Pulmonary artery endothelial cell (primary cell): ENCODE data around the gene EIF2S3. TPM values are rescaled to one million over a fixed set of nuclear protein-coding genes. Genes with fewer than 3 reads are reported as not detected.
"Not testable (repeated sequence)": the region's sequence is repeated elsewhere in the genome, so short reads cannot be mapped to it uniquely, and the experiment has no call there.

Experiments used
- DNase-seq: peaks from one replicate; pipeline ENCODE4 v3.0.0-alpha.2; 2011; ENCODE audit warnings: low read depth, low spot score
- total RNA-seq: library from RNA; depleted of rRNA; stranded (reverse); fragments of >200 nt; gene quantifications from 2 replicates; pipeline ENCODE4 v1.2.3, GENCODE V29; 2014

The EIF2S3 gene
- total RNA-seq, result 298 and 386 TPM in 2 replicates

DNA sequence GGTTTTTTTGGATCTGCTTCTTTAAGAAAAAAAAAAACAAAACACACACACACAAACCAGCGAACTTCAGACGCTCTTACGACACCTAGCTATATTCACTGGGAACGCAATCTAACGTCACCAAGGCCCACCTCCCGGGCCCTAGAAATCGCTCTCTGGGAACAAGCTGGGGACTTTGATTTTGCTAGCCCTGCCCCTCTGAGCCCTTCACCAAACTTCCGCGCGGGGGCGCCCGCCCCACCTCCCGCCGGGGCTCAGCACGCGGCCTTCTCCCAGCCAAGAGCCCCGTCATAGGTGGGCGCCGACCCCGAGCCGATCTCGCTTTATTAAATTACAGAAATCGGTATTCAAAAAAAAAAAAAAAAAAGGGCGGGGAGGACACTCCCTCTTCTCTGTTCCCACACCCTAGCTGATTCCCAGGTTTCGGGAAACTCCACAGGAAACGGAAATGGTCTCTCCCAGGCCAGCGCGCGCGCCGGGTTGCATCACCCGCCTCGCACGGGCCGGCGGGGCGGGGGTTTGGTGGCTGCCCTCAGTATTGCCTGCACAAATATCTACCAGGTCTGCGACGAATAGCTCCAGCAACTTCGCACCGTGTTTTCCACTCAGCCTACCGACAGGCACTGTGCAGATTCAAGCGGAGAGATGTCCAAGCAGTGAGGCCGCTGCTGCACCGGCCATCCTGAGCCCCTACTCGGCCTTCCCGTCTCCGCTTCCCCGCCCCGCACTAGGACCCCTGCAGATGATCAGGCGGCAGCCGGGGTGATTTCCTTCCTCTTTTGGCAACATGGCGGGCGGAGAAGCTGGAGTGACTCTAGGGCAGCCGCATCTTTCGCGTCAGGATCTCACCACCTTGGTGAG lies at the start of gene EIF2S3:
TSS of gene EIF2S3 (plus strand) at position 775 of the 861 bp plus-strand sequence. CDS start at position 788, 13 bp downstream.
- peak; percentile 91 for DNase-seq

DNA sequence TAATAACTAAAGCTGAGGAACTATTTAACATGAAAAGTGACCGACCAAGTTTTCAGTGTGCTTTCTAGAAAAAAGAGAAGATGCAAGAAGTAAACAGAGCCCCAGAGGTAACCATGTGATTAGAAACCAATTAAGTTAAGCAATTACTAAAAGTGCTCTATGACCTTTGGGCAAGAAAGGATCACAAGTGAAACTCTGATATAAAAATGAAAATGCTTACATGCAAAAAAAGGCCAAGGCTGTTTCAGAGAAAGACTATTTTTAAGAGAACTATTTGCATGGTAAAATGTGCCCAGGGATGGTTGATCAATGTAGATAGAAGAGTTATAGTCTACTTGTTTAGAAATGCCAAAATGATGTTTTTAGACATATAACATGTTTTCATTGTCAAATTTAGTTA lies 49.7 kb upstream of the EIF2S3 start:
- no peak for DNase-seq

DNA sequence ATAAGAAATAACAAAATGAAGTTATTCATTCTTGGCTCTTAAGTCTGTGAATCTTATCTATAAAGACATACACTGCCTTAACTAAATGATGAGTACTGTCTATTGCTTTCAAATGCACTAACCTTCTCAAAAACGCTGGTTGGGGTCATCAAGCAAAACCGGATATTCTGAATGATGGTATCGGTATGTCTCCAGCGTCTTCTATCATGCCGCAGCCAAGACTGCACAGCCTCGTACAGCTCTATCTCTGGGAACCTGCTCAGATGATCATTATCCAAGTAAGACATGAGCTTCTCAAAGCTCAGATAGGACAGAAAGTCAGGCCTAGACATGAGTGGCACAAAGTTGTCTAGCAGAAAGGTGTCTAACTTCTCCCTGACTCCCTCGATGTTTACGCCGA lies 48.9 kb upstream of the EIF2S3 start:
- no peak for DNase-seq

DNA sequence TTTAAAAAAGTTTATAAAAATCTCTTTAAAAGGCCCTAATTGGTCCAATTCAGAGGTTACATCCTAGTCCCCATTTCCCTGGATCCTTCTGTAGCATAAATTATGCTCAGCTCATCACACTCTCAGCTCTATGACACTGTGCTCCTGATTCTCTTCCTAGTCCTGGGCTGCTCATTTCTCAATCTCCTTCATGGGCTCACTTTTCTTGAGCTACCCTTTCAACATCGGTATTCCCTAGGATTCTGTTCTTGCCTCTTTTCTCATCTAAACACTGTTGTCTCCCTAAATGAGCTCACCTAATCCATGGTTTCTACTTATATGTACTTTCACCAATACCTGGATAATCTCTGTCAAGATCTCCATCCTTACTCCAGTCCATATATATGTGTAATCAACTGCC lies 42.5 kb upstream of the EIF2S3 start:
- DNase-seq, result no peak

DNA sequence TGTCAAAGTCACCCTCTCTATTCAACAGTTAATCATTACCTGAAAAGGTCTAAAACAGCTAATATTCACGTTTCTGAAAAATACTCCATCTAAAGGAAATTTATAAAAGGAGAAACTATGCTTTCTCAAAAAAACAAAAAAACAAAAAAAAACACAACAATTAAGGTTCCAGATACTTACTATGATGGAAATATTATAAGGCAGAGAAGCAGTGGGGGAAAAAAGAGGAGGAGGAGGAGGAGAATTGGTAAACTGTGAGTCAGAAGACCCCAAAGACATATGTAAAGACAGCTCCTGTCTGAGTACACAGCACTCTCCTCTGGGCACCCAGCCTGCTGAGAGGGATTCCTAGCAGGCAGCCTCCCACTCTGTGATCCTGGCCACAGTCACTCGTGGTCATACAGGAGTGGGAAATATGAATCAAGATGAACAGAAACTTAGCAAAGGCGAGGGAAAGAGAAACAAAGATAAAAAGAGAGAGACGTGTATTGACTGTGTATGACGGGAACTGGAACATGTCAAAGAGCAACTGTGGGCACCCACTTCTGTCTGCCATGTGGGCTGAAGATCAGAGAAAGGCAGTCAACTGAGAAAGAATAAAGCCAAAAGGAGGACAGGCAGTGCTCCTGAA lies 40.3 kb upstream of the EIF2S3 start:
- DNase-seq, result no peak

DNA sequence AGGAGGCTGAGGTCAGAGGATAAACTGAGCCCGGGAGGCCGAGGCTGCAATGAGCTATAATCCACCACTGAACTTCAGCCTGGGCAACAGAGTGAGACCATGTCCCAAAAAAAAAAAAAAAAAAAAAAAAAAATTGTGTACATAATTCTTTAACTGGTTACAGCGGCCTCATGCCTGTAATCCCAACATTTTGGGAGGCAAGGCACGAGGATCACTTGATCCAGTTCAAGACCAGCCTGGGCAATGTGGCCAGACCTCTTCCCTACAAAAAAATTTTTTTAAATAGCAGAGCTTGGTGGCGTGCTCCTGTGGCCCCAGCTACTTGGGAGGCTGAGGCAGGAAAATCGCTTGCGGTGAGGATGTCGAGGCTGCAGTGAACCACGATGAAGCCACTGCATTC lies 37.1 kb upstream of the EIF2S3 start:
- DNase-seq, result no peak

DNA sequence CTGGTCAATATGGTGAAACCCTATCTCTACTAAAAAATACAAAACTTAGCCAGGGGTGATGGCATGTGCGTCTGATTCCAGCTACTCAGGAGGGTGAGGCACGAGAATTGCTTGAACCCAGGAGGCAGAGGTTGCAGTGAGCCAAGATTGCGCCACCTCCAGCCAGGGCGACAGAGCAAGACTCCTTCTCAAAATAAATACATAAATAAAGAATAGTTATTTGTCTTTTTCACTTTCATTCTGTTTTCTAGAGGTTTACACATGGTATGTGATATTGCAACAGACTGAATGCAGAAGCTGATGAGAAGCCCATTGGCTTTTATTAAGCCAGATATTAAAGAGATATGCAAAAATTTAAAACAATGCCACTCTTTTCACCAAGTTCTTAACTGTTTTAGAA lies 35.9 kb upstream of the EIF2S3 start:
- DNase-seq, result no peak

DNA sequence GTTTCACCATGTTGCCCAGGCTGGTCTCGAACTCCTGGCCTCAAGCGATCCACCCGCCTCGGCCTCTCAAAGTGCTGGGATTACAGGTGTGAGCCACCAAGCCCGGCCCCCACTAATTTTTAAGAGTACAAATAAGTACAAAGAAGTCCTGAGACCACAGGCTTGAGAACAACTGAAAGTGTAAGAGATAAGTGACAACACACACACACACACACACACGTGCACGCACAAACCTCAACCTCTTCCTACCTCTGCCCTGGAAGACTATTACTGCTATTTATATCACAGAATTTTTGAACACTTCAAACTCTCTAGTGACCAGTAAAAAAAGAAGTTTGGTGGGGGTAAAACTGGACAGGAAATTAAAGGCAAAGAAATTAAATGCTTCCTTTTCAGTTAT lies 35.3 kb upstream of the EIF2S3 start:
- no peak for DNase-seq

DNA sequence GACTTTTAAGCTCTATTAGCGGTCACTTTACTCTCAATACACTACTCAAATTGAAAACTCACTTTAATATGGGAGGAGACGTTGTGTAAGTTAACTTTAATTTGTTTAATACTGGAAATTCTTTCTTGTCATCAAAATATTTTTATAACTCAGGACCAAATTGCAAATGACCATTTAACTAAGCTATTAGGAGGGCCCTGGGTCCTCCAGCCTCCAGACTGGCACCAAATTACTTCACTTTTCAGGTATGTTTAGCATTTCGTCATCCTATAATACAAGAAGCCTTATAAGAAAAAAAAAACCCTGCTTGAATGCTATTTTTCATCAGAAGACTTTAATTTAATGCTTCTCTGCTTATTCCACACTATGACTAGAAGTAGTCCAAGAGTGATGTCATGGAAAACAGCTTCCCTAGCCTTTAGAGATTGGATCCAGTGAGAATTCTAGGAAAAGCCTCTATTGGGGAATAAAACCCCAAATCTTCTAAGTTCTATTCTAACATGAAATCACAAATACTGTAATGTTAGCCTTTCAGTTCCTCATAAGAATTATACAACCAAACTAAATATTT lies 34.4 kb upstream of the EIF2S3 start:
- DNase-seq, result no peak

DNA sequence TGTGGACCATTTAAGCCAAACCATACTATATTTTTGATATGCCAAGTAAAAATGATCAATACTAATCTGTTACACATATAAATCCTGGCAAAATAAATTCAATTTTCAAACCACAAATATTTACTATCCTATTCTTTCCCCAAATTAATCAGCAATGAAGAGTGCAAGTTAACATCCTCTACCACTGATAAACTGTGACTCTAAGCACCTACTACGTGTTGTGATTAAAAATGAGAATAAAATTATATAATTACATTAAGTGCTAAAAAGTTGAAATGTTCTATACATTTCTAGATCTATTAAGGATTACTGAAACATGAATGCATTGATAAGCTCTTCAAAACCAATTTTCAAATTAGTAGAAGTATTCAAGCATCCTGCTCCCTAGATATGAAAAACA lies 31.2 kb upstream of the EIF2S3 start:
- DNase-seq, result no peak

DNA sequence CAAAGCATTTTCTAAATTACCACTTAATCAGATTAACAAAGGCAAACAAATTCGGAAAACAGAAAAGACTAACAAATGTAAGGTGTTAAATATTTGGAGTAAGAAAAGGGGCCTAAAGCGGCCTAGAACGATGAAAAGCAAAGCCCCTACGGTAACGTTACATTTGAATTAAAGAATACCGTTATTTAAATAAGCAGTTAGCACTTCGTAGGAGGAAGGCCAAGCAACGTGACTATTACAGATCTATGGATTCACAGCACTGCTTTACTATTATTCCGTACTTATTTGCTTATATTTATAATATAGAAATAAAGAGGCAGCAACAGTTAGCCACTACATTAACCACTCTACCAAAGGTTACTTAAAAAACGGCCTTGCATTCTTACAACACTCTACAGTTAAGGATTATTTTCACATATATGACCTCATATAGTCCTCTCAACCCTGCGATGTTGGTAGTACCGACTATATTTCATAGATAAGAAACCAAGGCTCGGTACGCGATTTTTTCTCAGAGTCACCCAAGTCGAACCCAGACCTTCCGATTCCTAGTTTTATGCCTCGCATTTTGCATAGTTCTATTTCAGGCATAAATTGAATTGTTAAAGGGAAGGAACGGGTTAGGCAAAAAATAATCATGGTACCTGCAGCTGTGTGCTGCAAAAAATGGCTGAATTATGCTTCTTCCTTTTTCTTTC lies 30.6 kb upstream of the EIF2S3 start:
- DNase-seq, result no peak

DNA sequence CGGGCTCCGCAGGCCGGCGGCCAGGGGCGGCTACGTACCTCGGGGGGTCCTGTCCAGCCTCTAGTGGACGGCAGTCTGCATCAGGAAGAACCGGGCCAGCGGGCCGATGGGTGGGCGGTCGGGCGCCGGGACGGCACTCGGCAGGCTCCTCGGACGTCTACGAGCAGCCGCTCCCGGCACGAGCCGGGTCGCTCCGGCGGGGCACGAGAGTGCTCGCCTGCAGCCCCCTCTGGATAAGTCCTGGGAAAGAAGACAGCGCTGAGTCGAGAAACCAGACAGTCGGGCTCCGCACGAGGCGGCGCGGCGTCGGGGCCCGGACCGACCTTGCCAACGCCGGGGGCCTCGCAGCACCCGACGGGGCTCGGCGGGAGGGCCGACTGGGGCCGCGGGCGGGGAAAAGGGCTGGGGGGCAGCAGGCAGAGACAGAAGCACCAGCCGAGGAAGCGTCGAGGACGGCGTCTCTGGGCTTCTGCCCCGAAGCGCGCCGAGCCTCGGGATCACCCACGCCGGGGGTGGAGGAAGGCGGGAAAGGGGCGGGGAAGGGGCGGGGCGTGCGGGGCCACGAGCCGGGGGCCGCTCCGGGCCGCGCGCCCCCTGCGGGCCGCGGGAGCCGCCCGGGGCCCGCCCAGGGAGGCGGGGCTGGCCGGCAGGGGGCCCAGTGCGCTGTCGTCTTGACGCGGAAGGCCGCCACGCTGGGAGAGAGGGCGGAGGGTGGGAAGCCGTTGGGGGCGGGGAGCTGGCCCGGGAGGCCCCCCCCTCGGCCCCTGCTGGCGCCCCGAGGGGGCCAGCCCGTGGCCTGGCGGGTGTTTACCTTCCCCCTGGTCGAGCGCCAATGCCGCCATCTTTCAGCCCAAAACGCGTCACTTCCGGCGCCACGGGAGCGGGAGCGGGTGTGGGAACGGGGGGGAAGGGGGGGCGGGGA lies 29.7 kb upstream of the EIF2S3 start:
- peak; percentile 49 for DNase-seq

DNA sequence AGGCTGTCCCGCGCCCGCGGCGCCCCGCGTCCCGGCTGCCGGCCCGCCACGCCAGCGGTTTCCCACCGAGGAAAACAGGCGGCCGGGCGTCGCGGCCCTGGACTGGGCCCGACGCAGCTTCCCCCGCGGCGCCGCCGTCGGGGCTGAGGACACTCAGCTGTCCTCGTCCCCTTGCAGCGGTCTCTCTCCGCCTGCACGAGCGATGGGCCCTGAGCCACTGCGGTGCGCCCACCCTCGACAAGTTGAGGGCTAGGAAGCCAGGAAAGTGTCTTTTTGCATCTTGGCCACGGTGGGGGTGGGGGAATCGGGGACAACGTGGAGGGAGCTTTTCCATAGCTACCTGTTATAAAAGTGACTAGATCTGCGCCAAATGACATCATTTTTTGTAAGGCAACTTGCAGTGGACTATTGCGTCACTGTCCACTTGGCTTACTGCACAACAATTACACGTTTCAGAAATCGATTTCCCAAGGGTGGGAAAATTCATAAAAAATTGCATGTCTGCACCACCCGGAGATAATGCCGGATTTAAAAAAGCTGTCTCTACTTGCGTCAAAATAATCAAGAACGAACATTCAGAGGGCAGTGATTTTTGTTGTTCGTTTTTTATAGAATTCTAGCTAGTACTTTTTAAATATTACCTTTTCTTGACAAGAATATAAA lies 28.9 kb upstream of the EIF2S3 start:
- DNase-seq, result peak; percentile 4

DNA sequence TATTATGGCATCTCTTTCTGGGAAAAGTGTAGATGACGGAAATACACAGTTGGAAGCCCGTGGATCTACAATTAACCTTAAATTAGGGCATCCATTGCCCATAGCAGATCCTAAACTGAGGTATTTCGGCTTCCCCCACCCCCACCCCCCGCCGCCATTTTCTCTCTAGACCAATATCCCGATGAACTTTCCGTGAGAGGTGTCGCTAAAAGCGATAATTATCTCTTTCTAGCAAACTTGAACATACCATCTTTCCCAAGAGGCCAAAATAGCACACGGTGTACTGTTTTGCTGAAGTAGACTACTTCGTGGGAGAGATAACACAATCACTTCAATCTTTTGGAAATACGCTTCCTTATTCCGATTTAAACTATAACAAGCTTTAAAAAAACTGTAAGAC lies 28.3 kb upstream of the EIF2S3 start:
- no peak for DNase-seq

DNA sequence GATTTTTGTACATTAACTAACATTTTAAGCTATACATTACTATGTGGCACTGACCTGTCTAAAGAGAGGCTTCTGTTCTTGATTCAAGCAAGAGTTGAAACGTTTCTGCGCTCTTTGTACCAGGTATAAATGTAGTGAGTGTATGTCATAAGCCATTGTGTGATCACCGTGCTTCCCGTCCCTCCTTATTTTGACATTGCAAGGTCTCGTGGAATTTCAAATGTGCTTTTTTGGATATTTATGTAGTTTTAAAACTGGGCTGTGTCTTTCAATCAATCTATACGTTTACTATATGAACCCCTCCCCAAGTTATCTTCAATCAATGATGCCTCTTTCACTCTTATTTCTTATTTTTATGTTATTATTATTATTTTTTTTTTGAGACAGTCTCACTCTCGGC lies 27.7 kb upstream of the EIF2S3 start, which contains the start of gene KLHL15:
TSS of gene KLHL15 (minus strand) at position 101 of the 400 bp plus-strand sequence. CDS start 20,493 bp downstream, outside the sequence.
- no peak for DNase-seq

DNA sequence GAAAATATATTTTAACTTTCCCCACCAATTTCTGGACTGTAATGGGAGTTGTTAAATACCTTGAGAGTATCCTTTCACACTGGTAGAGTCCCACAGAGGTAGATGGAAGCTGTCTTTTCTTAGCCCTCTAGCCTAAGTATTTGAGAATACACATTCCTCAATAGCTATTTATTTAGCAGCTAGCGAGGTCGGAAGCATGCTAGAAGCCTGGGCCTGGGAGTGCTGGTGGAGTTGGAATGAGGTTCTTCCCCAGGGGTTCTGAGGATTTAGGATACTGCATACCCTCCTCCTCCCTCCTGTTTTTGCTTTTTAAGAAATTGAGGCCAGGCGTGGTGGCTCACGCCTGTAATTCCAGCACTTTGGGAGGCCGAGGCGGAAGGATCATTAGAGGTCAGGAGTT lies 26.8 kb upstream of the EIF2S3 start:
- no peak for DNase-seq

DNA sequence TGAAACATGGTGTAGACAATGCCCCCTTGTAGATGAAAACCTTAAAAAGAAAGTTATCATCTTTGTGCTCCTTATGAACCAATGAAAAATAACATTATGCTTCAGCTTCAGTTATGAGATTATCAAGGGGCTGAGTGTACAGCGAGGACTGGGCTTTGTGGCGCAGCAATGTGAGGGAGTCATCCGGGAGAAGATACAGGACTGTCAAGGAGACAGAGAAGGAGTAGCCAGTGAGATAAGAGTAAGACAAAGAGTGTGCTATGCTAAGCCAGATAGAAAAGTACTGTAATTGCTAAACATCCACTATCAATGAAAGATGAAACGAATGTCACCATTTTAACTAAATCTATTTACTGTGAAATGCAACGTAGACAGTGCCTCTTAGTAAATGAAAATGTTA lies 24.2 kb upstream of the EIF2S3 start:
- no peak for DNase-seq

DNA sequence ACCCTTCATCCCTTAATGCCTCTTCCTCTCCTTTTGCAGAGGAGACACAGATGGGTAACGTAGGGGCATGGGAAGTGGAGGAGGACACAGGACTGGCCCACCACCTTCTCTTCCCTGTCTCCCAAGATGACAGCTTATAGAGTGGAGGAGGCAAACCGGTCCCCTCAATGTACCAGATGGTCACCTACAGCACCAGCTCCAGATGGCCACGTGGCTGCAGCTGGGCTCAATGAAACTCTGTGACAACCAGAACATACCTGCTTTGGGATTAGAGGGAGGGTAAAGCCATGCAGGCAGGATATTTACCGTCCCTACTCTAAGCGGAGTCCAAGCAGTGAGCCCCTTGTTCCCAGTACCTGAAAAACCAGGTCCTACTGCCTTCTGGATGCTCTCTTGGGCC lies 20.3 kb upstream of the EIF2S3 start:
- DNase-seq, result no peak

DNA sequence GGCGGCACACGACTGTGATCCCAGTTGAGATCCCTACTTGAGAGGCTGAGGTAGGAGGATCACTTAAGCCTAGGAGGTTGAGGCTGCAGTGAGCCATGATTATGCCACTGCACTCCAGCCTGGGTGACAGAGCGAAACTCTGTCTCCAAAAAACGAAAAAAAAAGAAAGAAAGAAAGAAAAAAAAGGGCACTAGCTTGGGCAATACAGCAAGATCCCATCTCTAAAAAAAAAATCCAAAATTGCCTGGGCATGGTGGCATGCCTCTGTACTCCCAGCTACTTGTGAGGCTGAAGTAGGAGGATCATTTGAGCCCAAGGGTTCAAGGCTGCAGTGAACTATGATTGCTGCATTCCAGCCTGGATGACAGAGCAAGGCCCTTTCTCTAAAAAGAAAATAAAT lies 17.0 kb upstream of the EIF2S3 start:
- DNase-seq, result no peak

DNA sequence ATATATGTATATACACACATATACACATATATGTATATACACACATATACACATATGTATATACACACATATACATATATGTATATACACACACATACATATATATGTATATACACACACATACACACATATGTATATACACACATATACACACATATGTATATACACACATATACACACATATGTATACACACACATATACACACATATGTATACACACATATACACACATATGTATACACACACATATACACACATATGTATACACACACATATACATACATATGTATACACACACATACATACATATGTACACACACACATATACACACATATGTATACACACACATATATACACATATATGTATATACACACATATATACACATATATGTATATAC lies 8.7 kb upstream of the EIF2S3 start:
- DNase-seq, result not testable (repeated sequence)
